ENCODE measurements around the gene ARL5B. TPM values are rescaled to one million over a fixed set of nuclear protein-coding genes. Genes with fewer than 3 reads are reported as not detected.

Gene ARL5B
- total and polyA plus RNA-seq, 8 donors: 15.1 to 44.8 (median 41.2) TPM

GRCh38 chr10:18665815-18666558, 6.8 kb downstream of the ARL5B start:
- no peak overlapping the region for H3K4me3 ChIP-seq
- peaks cover 0 to 30% of the 10 kb centered on the region in 2 donors for H3K36me3 ChIP-seq
- peaks cover 20 to 35% of the 10 kb centered on the region in 2 donors for H3K4me1 ChIP-seq
- intact Hi-C loops (cut with DNase I): no loop called here
- no peak overlapping the region for H3K27ac ChIP-seq
- ATAC-seq (no peak), DNase-seq (no peak)
- H3K9me3 ChIP-seq: no peaks in the 10 kb centered on the region
- no peak for TF ChIP-seq CTCF (IDR thresholded peaks at IDR 0.05)
- H3K27me3 ChIP-seq: no peaks in the 10 kb centered on the region

GRCh38 chr10:18666810-18667209, 7.6 kb downstream of the ARL5B start:
- no peak overlapping the region for H3K4me3 ChIP-seq
- no peak for TF ChIP-seq CTCF (IDR thresholded peaks at IDR 0.05)
- intact Hi-C loops (cut with DNase I): no loop called here
- peaks cover 0 to 38% of the 10 kb centered on the region in 2 donors for H3K36me3 ChIP-seq
- no peaks in the 10 kb centered on the region for H3K9me3 ChIP-seq
- ATAC-seq (peak; percentile 84), DNase-seq (no peak)
- peak overlapping the region in 1 of 2 donors; percentile 41 for H3K27ac ChIP-seq
- peaks cover 18 to 27% of the 10 kb centered on the region in 2 donors for H3K4me1 ChIP-seq
- H3K27me3 ChIP-seq: no peaks in the 10 kb centered on the region

DNA sequence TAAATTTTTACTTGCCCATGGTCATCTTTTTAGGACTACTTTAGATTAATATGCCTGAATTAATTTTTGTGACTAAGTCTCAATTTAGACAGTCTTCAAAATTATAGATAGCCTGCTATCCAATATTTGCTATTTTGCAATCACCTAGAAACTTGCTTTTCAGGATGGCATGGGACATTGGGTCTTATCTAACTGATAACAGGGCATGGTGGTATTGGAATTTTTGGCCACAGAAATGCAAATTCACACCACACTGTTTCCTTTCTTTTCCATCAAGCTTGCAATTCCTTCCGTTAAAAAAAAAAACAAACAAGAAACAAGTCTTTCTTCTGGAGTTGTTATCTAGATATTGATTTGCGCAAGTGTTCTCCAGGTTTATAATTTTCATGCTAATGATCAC, 8.8 kb downstream of the ARL5B start:
- H3K27me3 ChIP-seq: no peaks in the 10 kb centered on the region
- ATAC-seq (no peak), DNase-seq (no peak)
- H3K27ac ChIP-seq: no peak overlapping the region
- intact Hi-C loops (cut with DNase I): no loop called here
- no peak overlapping the region for H3K4me3 ChIP-seq
- TF ChIP-seq CTCF (IDR thresholded peaks at IDR 0.05): no peak
- peaks cover 9 to 15% of the 10 kb centered on the region in 2 donors for H3K4me1 ChIP-seq
- peaks cover 0 to 44% of the 10 kb centered on the region in 2 donors for H3K36me3 ChIP-seq
- no peaks in the 10 kb centered on the region for H3K9me3 ChIP-seq

DNA sequence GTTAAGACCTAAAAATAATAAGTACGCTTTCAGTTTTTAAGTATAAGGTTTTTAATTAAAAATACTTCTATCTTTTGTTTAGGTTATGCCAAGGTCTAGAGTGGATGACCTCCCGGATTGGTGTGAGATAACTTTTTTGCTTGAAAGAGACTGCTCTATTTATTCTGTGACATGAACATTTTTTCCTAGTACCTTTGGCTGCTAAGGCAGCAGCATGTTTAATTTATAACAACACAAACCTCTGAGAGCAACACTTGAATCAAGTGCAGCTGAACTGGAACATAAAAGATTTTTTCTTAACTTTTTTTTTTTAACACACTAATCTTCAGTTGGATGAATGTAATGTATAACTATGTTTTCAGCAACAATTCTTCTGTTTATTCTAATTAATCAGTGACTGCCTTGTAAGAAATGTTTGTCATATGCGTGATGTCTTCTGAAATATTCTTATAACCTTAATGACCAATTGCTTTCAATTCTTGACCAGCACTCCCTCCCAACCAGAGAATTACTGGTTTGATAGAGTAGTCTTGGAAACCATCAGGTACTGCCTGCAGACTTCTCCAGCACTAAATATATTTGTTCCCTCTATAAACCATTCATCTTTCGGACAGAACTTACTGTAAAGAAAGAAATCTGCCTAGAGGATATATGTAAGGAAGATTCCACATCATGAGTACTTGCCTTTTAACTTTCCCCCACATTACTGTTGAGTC, 16.0 kb downstream of the ARL5B start:
- TF ChIP-seq CTCF (IDR thresholded peaks at IDR 0.05): no peak
- peak; percentile 90 for ATAC-seq
- Histone ChIP-seq H3K27me3 (no peaks in the 10 kb centered on the region), H3K4me1 (no peaks in the 10 kb centered on the region), H3K4me3 (no peak overlapping the region), H3K9me3 (no peaks in the 10 kb centered on the region), H3K36me3 (peaks cover 0 to 57% of the 10 kb centered on the region in 2 donors), H3K27ac (peak overlapping the region; percentile 27 to 29)
- peak in 1 of 4 donors; percentile 56 for DNase-seq
- intact Hi-C loops (cut with DNase I): no loop called here

DNA sequence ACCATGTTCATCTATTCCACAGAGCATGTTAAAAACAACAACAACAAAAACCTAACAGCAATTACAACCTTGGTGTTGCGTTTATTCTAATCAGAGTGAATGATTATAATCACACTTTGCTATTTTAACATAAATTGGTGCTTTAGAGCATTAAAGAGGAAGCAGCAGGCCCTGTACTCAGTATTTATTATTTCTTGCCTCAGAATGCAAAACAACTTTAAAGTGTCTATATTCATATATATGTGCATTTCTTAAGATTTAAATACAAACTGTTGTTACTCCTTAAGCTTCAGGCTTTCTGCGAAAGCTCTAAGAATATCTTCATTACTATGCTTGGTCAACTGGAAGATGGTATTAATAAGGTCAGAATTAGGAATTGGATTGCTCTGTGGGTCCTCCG, 21.5 kb downstream of the ARL5B start:
- no peak for ATAC-seq

More for the DNA sequence above, 21.5 kb downstream of the ARL5B start:
- no peak for DNase-seq
- Histone ChIP-seq H3K9me3 (no peaks in the 10 kb centered on the region), H3K27me3 (no peaks in the 10 kb centered on the region), H3K4me3 (no peak overlapping the region), H3K36me3 (peaks cover 0 to 8% of the 10 kb centered on the region in 2 donors), H3K4me1 (peaks cover 0 to 8% of the 10 kb centered on the region in 2 donors), H3K27ac (no peak overlapping the region)
- no peak for TF ChIP-seq CTCF (IDR thresholded peaks at IDR 0.05)
- intact Hi-C loops (cut with DNase I): no loop called here

Data from left lung (tissue), 10 donors.